HFFc6 (cell line): ENCODE results near the gene ADIPOR2. TPM values are rescaled to one million over a fixed set of nuclear protein-coding genes. Genes with fewer than 3 reads are reported as not detected.

Experiments used
- DNase-seq: peaks from one replicate; pipeline ENCODE4 v3.0.0-alpha.2; 2018
- H3K27ac Mint-ChIP-seq: 2 replicates; pipeline ENCODE4 v1.8.0; 2020; ENCODE audit warnings: mild to moderate bottlenecking, mixed read lengths
- H3K27me3 Mint-ChIP-seq: 2 replicates; pipeline ENCODE4 v1.8.0; 2021; ENCODE audit warnings: mild to moderate bottlenecking, moderate library complexity, mixed read lengths; ENCODE audit not compliant: insufficient read depth
- H3K36me3 Mint-ChIP-seq: 2 replicates; pipeline ENCODE4 v1.8.0; 2021; ENCODE audit warnings: low read depth, mixed read lengths
- H3K4me1 Mint-ChIP-seq: 2 replicates; pipeline ENCODE4 v1.8.0; 2020; ENCODE audit warnings: low read depth, mixed read lengths
- H3K4me3 Mint-ChIP-seq: 2 replicates; pipeline ENCODE4 v1.8.0; 2020; ENCODE audit warnings: mild to moderate bottlenecking, moderate library complexity, mixed read lengths
- H3K9me3 Mint-ChIP-seq: 2 replicates; pipeline ENCODE4 v1.8.0; 2020; ENCODE audit warnings: mild to moderate bottlenecking, mixed read lengths
- total RNA-seq, 6 experiments: library from RNA; stranded (reverse); fragmentation: NEBNext Ultra II Directional; extraction: Animal tissue kit (Norgen Biotek cat#: 25700); gene quantifications; 2 replicates in 1 of 6; 3 replicates in 5 of 6; pipeline ENCODE4 v1.2.3, GENCODE V29; 2021
- TF ChIP-seq, protein P1 (sequence below): fragments of 200-600 bp; sonication (generic); IDR thresholded peaks from 2 replicates; pipeline ENCODE4 v1.5.0; 2021; ENCODE audit warnings: antibody characterized with exemption, mild to moderate bottlenecking

The ADIPOR2 gene
- total RNA-seq, 6 experiments from 2014 or later: 38.9 to 50.1 (median 44.9) TPM

- Mint-ChIP-seq H3K36me3 (no peaks in the 10 kb centered on the region), H3K27ac (no peak overlapping the region), H3K27me3 (peaks cover 48% of the 10 kb centered on the region), H3K4me3 (no peak overlapping the region), H3K9me3 (no peaks in the 10 kb centered on the region), H3K4me1 (peaks cover 11% of the 10 kb centered on the region)
- DNase-seq: no peak
- TF ChIP-seq, protein P1, sequence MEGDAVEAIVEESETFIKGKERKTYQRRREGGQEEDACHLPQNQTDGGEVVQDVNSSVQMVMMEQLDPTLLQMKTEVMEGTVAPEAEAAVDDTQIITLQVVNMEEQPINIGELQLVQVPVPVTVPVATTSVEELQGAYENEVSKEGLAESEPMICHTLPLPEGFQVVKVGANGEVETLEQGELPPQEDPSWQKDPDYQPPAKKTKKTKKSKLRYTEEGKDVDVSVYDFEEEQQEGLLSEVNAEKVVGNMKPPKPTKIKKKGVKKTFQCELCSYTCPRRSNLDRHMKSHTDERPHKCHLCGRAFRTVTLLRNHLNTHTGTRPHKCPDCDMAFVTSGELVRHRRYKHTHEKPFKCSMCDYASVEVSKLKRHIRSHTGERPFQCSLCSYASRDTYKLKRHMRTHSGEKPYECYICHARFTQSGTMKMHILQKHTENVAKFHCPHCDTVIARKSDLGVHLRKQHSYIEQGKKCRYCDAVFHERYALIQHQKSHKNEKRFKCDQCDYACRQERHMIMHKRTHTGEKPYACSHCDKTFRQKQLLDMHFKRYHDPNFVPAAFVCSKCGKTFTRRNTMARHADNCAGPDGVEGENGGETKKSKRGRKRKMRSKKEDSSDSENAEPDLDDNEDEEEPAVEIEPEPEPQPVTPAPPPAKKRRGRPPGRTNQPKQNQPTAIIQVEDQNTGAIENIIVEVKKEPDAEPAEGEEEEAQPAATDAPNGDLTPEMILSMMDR: no peak
Observed at GRCh38 chr12:1834186-1834925, 143.5 kb downstream of the ADIPOR2 start.

- H3K27ac Mint-ChIP-seq: no peak overlapping the region
- TF ChIP-seq, protein P1: no peak
- H3K27me3 Mint-ChIP-seq: peaks cover 56% of the 10 kb centered on the region
- H3K9me3 Mint-ChIP-seq: no peaks in the 10 kb centered on the region
- no peaks in the 10 kb centered on the region for H3K36me3 Mint-ChIP-seq
- H3K4me3 Mint-ChIP-seq: no peak overlapping the region
- DNase-seq: no peak
- peaks cover 11% of the 10 kb centered on the region for H3K4me1 Mint-ChIP-seq
Observed at GRCh38 chr12:1835211-1836131, 144.6 kb downstream of the ADIPOR2 start.

GRCh38 chr12:1836241-1836803 lies 145.5 kb downstream of the ADIPOR2 start:
- H3K27me3 Mint-ChIP-seq: peaks cover 56% of the 10 kb centered on the region
- no peak overlapping the region for H3K4me3 Mint-ChIP-seq
- no peaks in the 10 kb centered on the region for H3K9me3 Mint-ChIP-seq
- TF ChIP-seq, protein P1: no peak
- H3K27ac Mint-ChIP-seq: no peak overlapping the region
- no peak for DNase-seq
- no peaks in the 10 kb centered on the region for H3K36me3 Mint-ChIP-seq
- peaks cover 11% of the 10 kb centered on the region for H3K4me1 Mint-ChIP-seq

- Mint-ChIP-seq H3K36me3 (no peaks in the 10 kb centered on the region), H3K4me3 (no peak overlapping the region), H3K27me3 (peaks cover 53% of the 10 kb centered on the region), H3K9me3 (no peaks in the 10 kb centered on the region), H3K27ac (no peak overlapping the region), H3K4me1 (peaks cover 11% of the 10 kb centered on the region)
- no peak for DNase-seq
- TF ChIP-seq, protein P1: no peak
Observed at GRCh38 chr12:1836854-1837421, 146.1 kb downstream of the ADIPOR2 start.

- H3K27me3 Mint-ChIP-seq: peaks cover 51% of the 10 kb centered on the region
- H3K9me3 Mint-ChIP-seq: no peaks in the 10 kb centered on the region
- H3K4me3 Mint-ChIP-seq: no peak overlapping the region
- TF ChIP-seq, protein P1: no peak
- no peaks in the 10 kb centered on the region for H3K36me3 Mint-ChIP-seq
- DNase-seq: no peak
- peaks cover 11% of the 10 kb centered on the region for H3K4me1 Mint-ChIP-seq
- H3K27ac Mint-ChIP-seq: no peak overlapping the region
Observed at GRCh38 chr12:1837541-1838204, 146.8 kb downstream of the ADIPOR2 start.
